Omental fat pad (tissue), 4 donors: Measurements from ENCODE around the gene ATP6V1F. TPM values are rescaled to one million over a fixed set of nuclear protein-coding genes. Genes with fewer than 3 reads are reported as not detected.

Experiments
- ATAC-seq: fragments of 150-250 bp; one replicate; pipeline ENCODE4 v1.9.1; 2016; ENCODE audit warnings: mild to moderate bottlenecking, moderate library complexity; ENCODE audit not compliant: low FRiP score
- DNase-seq: peaks from one replicate; pipeline ENCODE4 v3.0.0-alpha.2; 2019; ENCODE audit warnings: low spot score
- CTCF ChIP-seq, 3 donors: fragments of 450-650 bp; IDR thresholded peaks; one replicate each; pipeline ENCODE4 v1.5.1; 2016 to 2017; ENCODE audit warnings: antibody characterized with exemption in 3 of 3, mild to moderate bottlenecking in 3 of 3, moderate library complexity in 2 of 3
- total RNA-seq, 4 donors: library from RNA; depleted of rRNA; stranded (reverse); fragments of >200 nt; gene quantifications; one replicate each; pipeline ENCODE4 v1.1.0, GENCODE V29; 2016

The ATP6V1F gene
- total RNA-seq, 4 donors from 2014 or later = 86.7 to 186 (median 133) TPM

GRCh38 chr7:128849804-128850490 is 12.7 kb upstream of the ATP6V1F start:
- ATAC-seq = no peak
- no peak for TF ChIP-seq CTCF (IDR thresholded peaks at IDR 0.05)
- no peak for DNase-seq

GRCh38 chr7:128852537-128853254 is 10.0 kb upstream of the ATP6V1F start:
- ATAC-seq (no peak), DNase-seq (no peak)
- TF ChIP-seq CTCF (IDR thresholded peaks at IDR 0.05) = no peak

GRCh38 chr7:128853799-128854198 is 8.9 kb upstream of the ATP6V1F start:
- DNase-seq (no peak), ATAC-seq (no peak)
- no peak for TF ChIP-seq CTCF (IDR thresholded peaks at IDR 0.05)

GRCh38 chr7:128854396-128854795 is 8.3 kb upstream of the ATP6V1F start:
- ATAC-seq (no peak), DNase-seq (no peak)
- no peak for TF ChIP-seq CTCF (IDR thresholded peaks at IDR 0.05)

GRCh38 chr7:128855559-128855958 is 7.1 kb upstream of the ATP6V1F start:
- no peak for DNase-seq
- TF ChIP-seq CTCF (IDR thresholded peaks at IDR 0.05) = no peak
- no peak for ATAC-seq

GRCh38 chr7:128856001-128856718 is 6.5 kb upstream of the ATP6V1F start:
- no peak for ATAC-seq
- no peak for DNase-seq
- no peak for TF ChIP-seq CTCF (IDR thresholded peaks at IDR 0.05)
